Peyer's patch (tissue), 4 donors: ENCODE measurements around the gene VPS13A.

ENCODE experiments used
- POLR2A ChIP-seq, 2 donors: fragments of 450-650 bp; IDR thresholded peaks; one replicate each; pipeline ENCODE4 v1.5.1; 2017; ENCODE audit warnings: antibody characterized with exemption in 2 of 2, mild to moderate bottlenecking in 2 of 2, moderate library complexity in 2 of 2
- TF ChIP-seq, protein P1 (sequence below), 6 experiments: fragments of 450-650 bp in 4 of 6; fragments of 200-600 bp in 2 of 6; sonication (generic) in 1 of 6; IDR thresholded peaks; one replicate each; pipeline ENCODE4 v1.5.1; 2017 to 2019; ENCODE audit warnings: antibody characterized with exemption in 6 of 6, mild to moderate bottlenecking in 3 of 6, moderate library complexity in 1 of 6

GRCh38 chr9:77418226-77418625 is 240.9 kb downstream of the VPS13A start:
- TF ChIP-seq, protein P1, sequence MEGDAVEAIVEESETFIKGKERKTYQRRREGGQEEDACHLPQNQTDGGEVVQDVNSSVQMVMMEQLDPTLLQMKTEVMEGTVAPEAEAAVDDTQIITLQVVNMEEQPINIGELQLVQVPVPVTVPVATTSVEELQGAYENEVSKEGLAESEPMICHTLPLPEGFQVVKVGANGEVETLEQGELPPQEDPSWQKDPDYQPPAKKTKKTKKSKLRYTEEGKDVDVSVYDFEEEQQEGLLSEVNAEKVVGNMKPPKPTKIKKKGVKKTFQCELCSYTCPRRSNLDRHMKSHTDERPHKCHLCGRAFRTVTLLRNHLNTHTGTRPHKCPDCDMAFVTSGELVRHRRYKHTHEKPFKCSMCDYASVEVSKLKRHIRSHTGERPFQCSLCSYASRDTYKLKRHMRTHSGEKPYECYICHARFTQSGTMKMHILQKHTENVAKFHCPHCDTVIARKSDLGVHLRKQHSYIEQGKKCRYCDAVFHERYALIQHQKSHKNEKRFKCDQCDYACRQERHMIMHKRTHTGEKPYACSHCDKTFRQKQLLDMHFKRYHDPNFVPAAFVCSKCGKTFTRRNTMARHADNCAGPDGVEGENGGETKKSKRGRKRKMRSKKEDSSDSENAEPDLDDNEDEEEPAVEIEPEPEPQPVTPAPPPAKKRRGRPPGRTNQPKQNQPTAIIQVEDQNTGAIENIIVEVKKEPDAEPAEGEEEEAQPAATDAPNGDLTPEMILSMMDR (IDR thresholded peaks at IDR 0.05), result no peak
- TF ChIP-seq POLR2A (IDR thresholded peaks at IDR 0.05), result no peak
